B cell (primary cell): Measurements from ENCODE around the gene FADS2.

Experiments
- CTCF ChIP-seq: fragments of 200-600 bp; IDR thresholded peaks from one replicate; pipeline ENCODE4 v1.8.0; 2022; ENCODE audit warnings: antibody characterized with exemption, mild to moderate bottlenecking
- EZH2 ChIP-seq: IDR thresholded peaks from 2 replicates; pipeline ENCODE4 v1.6.1; 2012; ENCODE audit warnings: borderline replicate concordance, low read depth, mild to moderate bottlenecking, moderate library complexity, low read length; ENCODE audit not compliant: insufficient read depth, poor library complexity, severe bottlenecking

GRCh38 chr11:61793829-61794204 is 34.3 kb upstream of the FADS2 start:
- TF ChIP-seq CTCF = no peak
- TF ChIP-seq EZH2 = no peak
